ENCODE data around the gene SPC25.

The SPC25 gene

GRCh38 chr2:168843253-168843652 lies 47.0 kb downstream of the SPC25 start:
- DNase-seq (ENCODE audit: low spot score), result no peak

- DNase-seq (ENCODE audit: low spot score), result no peak
Observed at GRCh38 chr2:168841445-168841844, 48.8 kb downstream of the SPC25 start.

GRCh38 chr2:168835969-168836368 lies 54.3 kb downstream of the SPC25 start:
- no peak for DNase-seq (ENCODE audit: low spot score)

- DNase-seq (ENCODE audit: low spot score), result no peak
Observed at GRCh38 chr2:168831662-168832061, 58.6 kb downstream of the SPC25 start.

GRCh38 chr2:168830958-168831357 lies 59.3 kb downstream of the SPC25 start:
- no peak for DNase-seq (ENCODE audit: low spot score)

GRCh38 chr2:168825126-168825525 lies 65.1 kb downstream of the SPC25 start:
- DNase-seq (ENCODE audit: low spot score), result no peak

GRCh38 chr2:168821992-168822391 lies 68.2 kb downstream of the SPC25 start:
- DNase-seq (ENCODE audit: low spot score), result no peak

- DNase-seq (ENCODE audit: low spot score), result no peak
Observed at GRCh38 chr2:168821577-168821976, 68.7 kb downstream of the SPC25 start.

Data from SW480 (cell line).